ENCODE data around the gene ACOX3. TPM values are rescaled to one million over a fixed set of nuclear protein-coding genes. Genes with fewer than 3 reads are reported as not detected.

Gene ACOX3
- total and polyA plus RNA-seq, 9 of the 15 experiments (the other 6 are each of a cell fraction or from before 2014, with no cell fraction given) = 0.68 to 7.3 (median 3.7) TPM

DNA sequence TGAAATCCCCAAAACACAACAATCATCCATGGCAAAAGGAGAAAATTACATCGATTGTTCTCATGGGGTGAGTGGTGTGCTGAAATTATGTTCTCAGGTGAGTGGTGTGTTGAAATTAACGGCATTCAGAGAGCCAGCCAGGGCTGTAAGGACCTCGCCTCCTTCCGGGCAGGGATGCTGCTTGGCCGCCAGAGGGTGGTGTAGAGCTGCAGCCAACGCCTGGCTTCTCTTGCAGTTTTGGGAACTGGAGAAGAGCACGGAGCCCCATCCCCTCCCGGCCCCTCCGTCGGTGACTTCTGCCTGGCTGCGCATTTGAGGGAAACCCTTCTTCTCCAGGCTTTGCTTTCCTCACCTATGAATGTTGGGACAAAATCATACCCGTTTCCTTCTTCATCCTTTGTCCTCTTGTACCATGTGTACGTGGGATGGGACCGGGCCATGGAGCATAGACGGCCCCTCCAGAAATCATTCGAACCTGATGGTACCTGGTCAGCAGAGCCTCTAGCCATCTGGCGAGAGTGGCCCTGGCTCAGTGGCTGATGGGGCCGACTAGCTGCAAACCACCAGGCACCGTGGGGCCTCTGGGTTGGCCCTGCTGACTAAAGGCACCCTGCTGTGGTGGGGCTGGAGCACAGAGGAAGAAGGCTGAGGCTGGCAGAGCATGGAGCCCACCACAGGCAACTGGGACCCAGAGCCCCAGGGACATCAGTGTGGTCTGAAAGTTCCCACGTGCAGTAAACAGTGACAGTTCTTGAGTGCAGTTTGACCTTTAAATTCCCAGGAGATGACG lies 28.4 kb upstream of the ACOX3 start:
- WGBS (ENCODE audit: insufficient coverage, low coverage, missing lambda C conversion rate) = 39% methylated on average over 19 of the region's 21 CpGs
- Histone ChIP-seq H3K27me3 (ENCODE audit: control insufficient read depth in 2 of 2, insufficient read depth in 2 of 2, low read length in 2 of 2) (no peaks in the 10 kb centered on the region), H4K20me1 (replicated peaks; ENCODE audit: control insufficient read depth, insufficient read depth, low read length) (0 out of 2 replicates have a peak, but pooled peaks cover 3% of the 10 kb centered on the region), H3K9me1 (ENCODE audit: control insufficient read depth, insufficient read depth, low read length) (no peaks in the 10 kb centered on the region), H3K36me3 (ENCODE audit: control insufficient read depth, insufficient read depth, low read length) (peaks cover 52% of the 10 kb centered on the region; the same call in 2 of the 3 replicates), H3K79me2 (ENCODE audit: control insufficient read depth, insufficient read depth, low read length) (no peaks in the 10 kb centered on the region), H3K9ac (ENCODE audit: insufficient read depth in 1 of 2, low read depth in 2 of 2, low read length in 2 of 2) (no peak overlapping the region; a peak in 1 of 4 replicates), H3K4me3 (no peak overlapping the region), H2AFZ (ENCODE audit: low read depth, low read length) (no peak overlapping the region), H3K4me2 (ENCODE audit: insufficient read depth, low read length) (no peak overlapping the region), H3K27ac (ENCODE audit: extremely low read depth, low read depth, low read length) (no peak overlapping the region; the same call in 2 of the 3 replicates), H3K9me3 (replicated peaks; ENCODE audit: control insufficient read depth, insufficient read depth, low read depth, low read length) (no peaks in the 10 kb centered on the region), H3K4me1 (replicated peaks in 1 of 2; ENCODE audit: control insufficient read depth in 2 of 2, insufficient read depth in 2 of 2, low read length in 2 of 2) (peaks cover 0 to 35% of the 10 kb centered on the region in 2 experiments; a peak in 4 of 5 replicates)
- FAIRE-seq (peak; percentile 87), ATAC-seq (peak; percentile 93), DNase-seq (ENCODE audit: extremely low read depth in 1 of 4, low spot score in 3 of 4) (peak; percentile 72 to 78 (median 76))
- intact Hi-C loops (cut with micrococcal nuclease) = loop anchor here (1.0 to 2.0 kb wide), 3 partner anchors 78 to 125 kb away; no protein-coding TSS in a partner anchor
- BruUV-seq (replicated peaks) = TSS peak; percentile 29
- ChIA-PET CTCF (ENCODE audit: low intra/inter-chr PET ratio) (interaction anchor here (0.7 to 3.1 kb wide), 5 partner anchors 10 to 130 kb away, joined by 3 to 64 read pairs (median 5); partner anchors contain the start of gene CPZ), POLR2A (interaction anchor here (0.7 to 1.6 kb wide), 7 partner anchors 12 to 137 kb away, joined by 3 to 5 read pairs (median 3); partner anchors contain the start of genes ACOX3 and TRMT44)
- in situ Hi-C loops (cut with MboI) = no loop called here
- peak; percentile 94 to 98 for TF ChIP-seq RAD21 (CRISPR knock-in tag; conservative IDR thresholded peaks at IDR 0.05 in 1 of 2, IDR thresholded peaks at IDR 0.05 in 1 of 2)
- TF ChIP-seq, protein P1, sequence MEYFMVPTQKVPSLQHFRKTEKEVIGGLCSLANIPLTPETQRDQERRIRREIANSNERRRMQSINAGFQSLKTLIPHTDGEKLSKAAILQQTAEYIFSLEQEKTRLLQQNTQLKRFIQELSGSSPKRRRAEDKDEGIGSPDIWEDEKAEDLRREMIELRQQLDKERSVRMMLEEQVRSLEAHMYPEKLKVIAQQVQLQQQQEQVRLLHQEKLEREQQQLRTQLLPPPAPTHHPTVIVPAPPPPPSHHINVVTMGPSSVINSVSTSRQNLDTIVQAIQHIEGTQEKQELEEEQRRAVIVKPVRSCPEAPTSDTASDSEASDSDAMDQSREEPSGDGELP (CRISPR knock-in tag; IDR thresholded peaks at IDR 0.05; ENCODE audit: borderline replicate concordance) = peak; percentile 41; the same call in 1 of the 2 replicates
- TF ChIP-seq CTBP1 (IDR thresholded peaks at IDR 0.05; ENCODE audit: borderline replicate concordance) = peak; percentile 44; the same call in 1 of the 2 replicates
- no peak for TF ChIP-seq SRSF3 (IDR thresholded peaks at IDR 0.05; ENCODE audit: insufficient read depth, low read length)
- peak; percentile 86 for TF ChIP-seq ETV1 (tag; conservative IDR thresholded peaks at IDR 0.05; ENCODE audit: low read depth)
- no peak for TF ChIP-seq CBX8 (IDR thresholded peaks at IDR 0.05; ENCODE audit: borderline replicate concordance, extremely low read depth, low read depth, low read length, poor library complexity, severe bottlenecking)
- TF ChIP-seq TAL1 (IDR thresholded peaks at IDR 0.05) = no peak
- TF ChIP-seq ARID2 (IDR thresholded peaks at IDR 0.05) = peak; percentile 96
- TF ChIP-seq RBM22 (IDR thresholded peaks at IDR 0.05; ENCODE audit: low read depth, low read length, poor library complexity, severe bottlenecking) = no peak
- peak; percentile 37 for TF ChIP-seq BRD9 (IDR thresholded peaks at IDR 0.05; ENCODE audit: low read depth, partially characterized antibody)

Data from K562 (cell line).